ENCODE results near the gene AKIP1.

- TF ChIP-seq CTCF (IDR thresholded peaks at IDR 0.05): no peak
- no peak for TF ChIP-seq SIN3A (IDR thresholded peaks at IDR 0.05; ENCODE audit: borderline replicate concordance, insufficient read depth, low read depth, low read length)
- TF ChIP-seq REST (IDR thresholded peaks at IDR 0.05; ENCODE audit: insufficient read depth in 1 of 2, low read depth in 2 of 2, low read length in 1 of 2): no peak
- no peak for TF ChIP-seq POLR2AphosphoS5 (IDR thresholded peaks at IDR 0.05; ENCODE audit: low read depth, low read length)
- TF ChIP-seq TCF7L2 (IDR thresholded peaks at IDR 0.05; ENCODE audit: low read depth, low read length): no peak
These were observed 50.4 kb downstream of the AKIP1 start for GRCh38 chr11:8961401-8961800.

All from Panc1 (cell line).